ENCODE measurements around the gene REEP1. TPM values are rescaled to one million over a fixed set of nuclear protein-coding genes. Genes with fewer than 3 reads are reported as not detected.

Gene REEP1
- total RNA-seq, 3 donors from 2014 or later = 3.8 to 50.3 (median 6.1) TPM

DNA sequence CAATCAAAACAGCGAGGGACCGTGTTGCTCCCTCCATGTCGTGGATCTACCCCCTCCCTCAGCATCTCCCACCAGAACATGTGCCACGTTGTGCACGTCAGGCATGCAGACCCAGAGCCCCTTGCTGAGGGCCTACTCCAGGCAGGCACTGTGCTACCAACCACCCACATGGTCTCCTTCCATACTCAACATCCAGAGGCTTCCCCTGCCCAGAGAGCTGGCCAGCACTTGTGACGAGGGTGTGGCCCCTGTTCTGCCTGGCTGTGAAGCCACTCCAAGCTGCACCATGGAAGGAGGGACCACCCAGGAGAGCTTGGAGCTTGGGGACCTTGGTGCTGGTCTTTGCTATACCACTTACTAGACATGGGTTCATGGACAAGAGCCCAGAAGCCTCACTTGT lies 40.5 kb downstream of the REEP1 start:
- ATAC-seq (no peak), DNase-seq (no peak)

DNA sequence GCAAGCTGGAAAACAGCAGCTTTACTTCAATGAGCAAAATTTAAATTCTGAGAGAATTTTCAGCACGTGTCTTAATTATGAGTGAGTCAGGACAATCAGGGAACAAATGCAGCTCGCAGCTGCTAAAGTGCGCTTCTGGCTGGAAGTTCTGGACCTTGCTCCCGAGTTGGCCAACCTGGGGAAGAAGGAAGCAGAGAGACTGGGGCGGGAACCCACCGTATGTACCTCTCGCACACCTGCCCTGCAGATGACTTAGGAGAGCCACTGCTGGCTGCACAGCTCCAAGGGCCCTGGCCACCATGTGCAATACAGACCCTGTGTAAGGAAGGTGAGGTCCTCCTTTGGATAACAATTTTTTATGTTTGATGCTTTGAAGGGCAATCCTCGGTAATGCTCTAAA lies 42.4 kb downstream of the REEP1 start:
- Histone ChIP-seq H3K9me3 (no peaks in the 10 kb centered on the region), H3K36me3 (ENCODE audit: low read depth) (no peaks in the 10 kb centered on the region), H3K4me1 (ENCODE audit: low read depth) (peaks cover 13% of the 10 kb centered on the region), H3K4me3 (no peak overlapping the region)
- DNase-seq (peak; percentile 61 to 77 (median 76)), ATAC-seq (peak; percentile 95)
- TF ChIP-seq, protein P1, sequence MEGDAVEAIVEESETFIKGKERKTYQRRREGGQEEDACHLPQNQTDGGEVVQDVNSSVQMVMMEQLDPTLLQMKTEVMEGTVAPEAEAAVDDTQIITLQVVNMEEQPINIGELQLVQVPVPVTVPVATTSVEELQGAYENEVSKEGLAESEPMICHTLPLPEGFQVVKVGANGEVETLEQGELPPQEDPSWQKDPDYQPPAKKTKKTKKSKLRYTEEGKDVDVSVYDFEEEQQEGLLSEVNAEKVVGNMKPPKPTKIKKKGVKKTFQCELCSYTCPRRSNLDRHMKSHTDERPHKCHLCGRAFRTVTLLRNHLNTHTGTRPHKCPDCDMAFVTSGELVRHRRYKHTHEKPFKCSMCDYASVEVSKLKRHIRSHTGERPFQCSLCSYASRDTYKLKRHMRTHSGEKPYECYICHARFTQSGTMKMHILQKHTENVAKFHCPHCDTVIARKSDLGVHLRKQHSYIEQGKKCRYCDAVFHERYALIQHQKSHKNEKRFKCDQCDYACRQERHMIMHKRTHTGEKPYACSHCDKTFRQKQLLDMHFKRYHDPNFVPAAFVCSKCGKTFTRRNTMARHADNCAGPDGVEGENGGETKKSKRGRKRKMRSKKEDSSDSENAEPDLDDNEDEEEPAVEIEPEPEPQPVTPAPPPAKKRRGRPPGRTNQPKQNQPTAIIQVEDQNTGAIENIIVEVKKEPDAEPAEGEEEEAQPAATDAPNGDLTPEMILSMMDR (IDR thresholded peaks at IDR 0.05) = no peak
- intact Hi-C loops (cut with DNase I, micrococcal nuclease) = no loop called here

More for the DNA sequence above, 40.5 kb downstream of the REEP1 start:
- Histone ChIP-seq H3K4me3 (no peak overlapping the region), H3K36me3 (ENCODE audit: low read depth) (no peaks in the 10 kb centered on the region), H3K4me1 (ENCODE audit: low read depth) (peaks cover 16% of the 10 kb centered on the region), H3K9me3 (no peaks in the 10 kb centered on the region)
- intact Hi-C loops (cut with DNase I, micrococcal nuclease) = no loop called here
- TF ChIP-seq, protein P1 (IDR thresholded peaks at IDR 0.05) = no peak

DNA sequence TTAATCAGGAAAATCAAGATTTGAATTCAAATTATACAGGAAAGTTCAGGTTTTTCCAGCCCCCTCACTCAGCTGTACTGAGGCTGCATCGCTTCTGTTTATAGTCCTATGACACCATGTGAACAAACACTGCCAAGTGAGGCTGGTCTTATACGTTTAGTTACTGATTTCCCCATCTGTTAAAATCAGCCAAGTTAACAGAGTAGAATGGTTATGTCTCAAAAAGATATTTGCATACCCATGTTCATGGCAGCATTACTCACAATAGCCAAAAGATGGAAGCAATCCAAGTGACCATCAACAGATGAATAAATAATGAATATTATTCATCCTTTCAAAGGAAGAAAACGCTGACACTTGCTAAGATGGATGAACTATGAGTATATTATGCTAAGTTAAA lies 43.8 kb downstream of the REEP1 start:
- ATAC-seq = peak; percentile 57
- TF ChIP-seq, protein P1 (IDR thresholded peaks at IDR 0.05) = no peak

DNA sequence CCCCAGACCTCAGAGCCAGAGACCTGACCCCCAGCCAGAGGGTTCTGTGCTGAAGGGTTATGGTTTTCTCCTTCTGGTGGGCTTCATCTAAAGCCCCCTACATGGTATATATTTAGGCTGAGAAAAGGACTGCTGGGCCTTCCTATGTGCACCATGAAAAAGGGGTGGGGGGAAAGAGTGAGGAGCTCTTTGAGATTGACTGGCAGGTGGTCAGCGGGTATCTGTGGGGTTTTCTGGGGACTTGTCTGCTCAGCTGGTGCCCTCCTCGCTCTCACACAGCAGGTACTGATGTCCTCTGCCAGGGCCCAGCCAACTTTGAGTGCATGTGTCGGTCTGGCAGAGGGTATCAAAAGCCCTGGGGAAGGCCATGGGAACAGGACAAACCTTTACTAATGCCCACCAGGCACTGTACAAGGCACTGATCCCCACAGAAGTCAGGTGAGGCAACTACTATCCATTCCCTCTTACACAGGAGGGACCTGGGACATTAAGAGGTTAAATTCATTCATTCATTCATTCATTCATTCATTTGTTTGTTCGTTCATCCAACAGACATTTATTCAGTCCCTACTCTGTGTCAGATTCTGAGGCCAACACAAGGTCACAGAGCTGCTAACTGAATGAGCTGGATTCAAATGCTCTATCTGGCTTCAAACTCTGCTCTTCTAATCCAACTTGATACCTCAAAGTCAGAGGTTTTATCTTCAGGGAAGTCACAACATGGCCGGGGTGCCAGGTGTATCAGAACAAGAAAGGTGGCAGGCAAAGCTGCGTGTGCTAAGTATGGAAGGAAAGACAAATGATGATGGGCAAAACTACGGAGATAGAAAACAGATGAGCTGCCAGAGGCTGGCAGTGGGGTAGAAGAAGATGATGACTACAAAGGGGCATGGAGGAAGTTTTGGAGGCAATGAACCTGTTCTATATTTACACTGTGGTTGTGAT lies 44.6 kb downstream of the REEP1 start:
- TF ChIP-seq, protein P1 (IDR thresholded peaks at IDR 0.05) = no peak
- ATAC-seq (peak; percentile 16), DNase-seq (no peak)
- Histone ChIP-seq H3K36me3 (ENCODE audit: low read depth) (no peaks in the 10 kb centered on the region), H3K4me3 (no peak overlapping the region), H3K9me3 (no peaks in the 10 kb centered on the region), H3K4me1 (ENCODE audit: low read depth) (peaks cover 13% of the 10 kb centered on the region)
- intact Hi-C loops (cut with DNase I, micrococcal nuclease) = no loop called here

More for the DNA sequence above, 43.8 kb downstream of the REEP1 start:
- Histone ChIP-seq H3K9me3 (no peaks in the 10 kb centered on the region), H3K4me3 (no peak overlapping the region), H3K36me3 (ENCODE audit: low read depth) (no peaks in the 10 kb centered on the region), H3K4me1 (ENCODE audit: low read depth) (peaks cover 13% of the 10 kb centered on the region)
- intact Hi-C loops (cut with DNase I, micrococcal nuclease) = no loop called here
- no peak for DNase-seq

DNA sequence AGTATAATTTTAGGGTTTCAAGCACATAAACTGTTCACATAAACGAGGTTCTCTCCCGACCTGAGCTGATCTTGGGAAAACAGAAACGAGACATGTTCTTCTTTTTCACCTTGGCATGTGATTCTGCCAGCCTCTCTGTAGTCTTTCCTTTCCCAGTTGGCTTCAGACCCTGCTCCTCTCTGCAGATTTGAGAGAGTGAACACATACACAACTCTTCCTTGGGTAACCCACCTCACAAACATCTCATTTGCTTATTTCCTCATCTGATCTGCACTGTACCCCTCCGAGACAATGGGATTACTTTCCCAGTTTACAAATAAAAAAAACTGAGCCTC lies 46.1 kb downstream of the REEP1 start:
- no peak for ATAC-seq
- TF ChIP-seq, protein P1 (IDR thresholded peaks at IDR 0.05) = no peak

More for the DNA sequence above, 46.1 kb downstream of the REEP1 start:
- no peak for DNase-seq
- no peaks in the 10 kb centered on the region for H3K9me3 ChIP-seq
- peaks cover 13% of the 10 kb centered on the region for H3K4me1 ChIP-seq (ENCODE audit: low read depth)
- intact Hi-C loops (cut with DNase I, micrococcal nuclease) = no loop called here
- no peak overlapping the region for H3K4me3 ChIP-seq
- H3K36me3 ChIP-seq (ENCODE audit: low read depth) = no peaks in the 10 kb centered on the region
